Osteocyte (in vitro differentiated cells): ENCODE data around the gene CHRNB1. TPM values are rescaled to one million over a fixed set of nuclear protein-coding genes. Genes with fewer than 3 reads are reported as not detected.

ENCODE experiments used
- DNase-seq: peaks from one replicate; pipeline ENCODE4 v3.0.0; 2021; ENCODE audit warnings: mixed read lengths; ENCODE audit not compliant: unreplicated experiment; ENCODE audit errors: extremely low spot score
- H3K27ac Mint-ChIP-seq: one replicate; pipeline ENCODE4 v1.8.0; 2021; ENCODE audit warnings: mild to moderate bottlenecking, mixed read lengths; ENCODE audit not compliant: unreplicated experiment
- H3K27me3 Mint-ChIP-seq: one replicate; pipeline ENCODE4 v1.8.0; 2021; ENCODE audit warnings: mixed read lengths; ENCODE audit not compliant: unreplicated experiment
- H3K36me3 Mint-ChIP-seq: one replicate; pipeline ENCODE4 v1.8.0; 2021; ENCODE audit warnings: mixed read lengths; ENCODE audit not compliant: unreplicated experiment
- H3K4me1 Mint-ChIP-seq: one replicate; pipeline ENCODE4 v1.8.0; 2021; ENCODE audit warnings: mixed read lengths; ENCODE audit not compliant: unreplicated experiment
- H3K4me3 Mint-ChIP-seq: one replicate; pipeline ENCODE4 v1.8.0; 2021; ENCODE audit warnings: mild to moderate bottlenecking, moderate library complexity, mixed read lengths; ENCODE audit not compliant: unreplicated experiment
- H3K9me3 Mint-ChIP-seq: one replicate; pipeline ENCODE4 v1.8.0; 2021; ENCODE audit warnings: mixed read lengths; ENCODE audit not compliant: unreplicated experiment
- CTCF ChIP-seq: fragments of 200-600 bp; sonication (generic); IDR thresholded peaks from 2 replicates; pipeline ENCODE4 v1.5.0; 2021; ENCODE audit warnings: antibody characterized with exemption, mild to moderate bottlenecking, moderate library complexity
- total RNA-seq: library from RNA; stranded (reverse); gene quantifications from 2 replicates; pipeline ENCODE4 v1.2.1, GENCODE V29; 2021

CHRNB1 gene
- total RNA-seq, 1 donor from 2014 or later, result 9.3 TPM

DNA sequence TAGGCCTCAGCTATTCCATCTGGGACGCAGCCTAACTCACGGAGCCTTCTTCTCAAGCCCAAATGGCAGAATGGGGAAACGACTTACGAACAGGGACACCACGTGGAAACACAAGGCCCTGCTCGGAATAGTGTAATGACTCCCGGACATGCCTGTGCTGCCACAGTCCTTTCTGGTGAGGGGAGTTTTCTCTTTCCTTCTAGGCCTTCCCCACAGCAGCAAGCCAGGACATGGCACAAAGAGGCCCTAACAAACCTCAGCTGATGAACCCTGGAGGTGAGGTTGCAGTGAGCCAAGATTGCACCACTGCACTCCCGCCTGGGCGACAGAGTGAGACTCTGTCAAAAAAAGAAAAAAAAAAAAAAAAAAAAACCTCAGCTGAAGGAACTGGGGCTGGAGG, 19.2 kb downstream of the CHRNB1 start:
- Mint-ChIP-seq H3K27me3 (no peaks in the 10 kb centered on the region), H3K36me3 (peaks cover 16% of the 10 kb centered on the region), H3K9me3 (no peaks in the 10 kb centered on the region), H3K27ac (no peak overlapping the region), H3K4me1 (no peaks in the 10 kb centered on the region), H3K4me3 (no peak overlapping the region)
- no peak for TF ChIP-seq CTCF
- DNase-seq, result no peak

DNA sequence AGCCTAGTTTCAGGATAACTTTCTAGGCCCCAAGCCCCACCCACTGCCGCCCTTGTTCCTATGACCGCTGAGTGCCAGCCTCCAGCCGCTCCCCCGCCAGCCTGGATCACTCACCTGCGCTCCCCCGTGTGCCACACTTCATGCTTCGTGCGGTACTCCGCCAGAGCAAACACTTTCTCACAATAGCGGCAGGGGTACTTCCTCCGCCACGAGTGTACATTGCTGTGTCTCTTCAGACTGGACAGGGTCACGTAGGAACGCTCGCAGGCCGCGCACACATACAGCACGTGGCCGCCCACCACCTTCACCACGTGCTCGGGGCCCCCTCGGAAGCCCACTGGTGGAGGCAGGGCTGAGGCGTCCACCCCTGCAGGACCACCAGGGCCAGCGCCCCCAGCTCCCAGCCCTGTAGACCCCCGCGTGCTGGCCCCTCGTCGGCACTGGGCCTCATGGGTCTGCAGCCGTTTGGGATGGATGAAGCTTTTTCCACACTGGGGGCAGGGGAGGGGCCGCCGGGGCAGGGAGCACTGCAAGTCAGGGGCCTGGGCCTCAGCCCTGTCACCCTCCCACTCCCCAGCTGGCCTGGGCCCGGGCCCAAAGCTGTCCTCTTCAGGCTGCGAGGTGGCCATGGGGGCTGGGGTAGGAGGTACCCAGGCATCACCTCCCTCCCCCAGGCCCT, 20.9 kb downstream of the CHRNB1 start:
- H3K9me3 Mint-ChIP-seq, result no peaks in the 10 kb centered on the region
- no peaks in the 10 kb centered on the region for H3K27me3 Mint-ChIP-seq
- no peaks in the 10 kb centered on the region for H3K4me1 Mint-ChIP-seq
- H3K36me3 Mint-ChIP-seq, result peaks cover 16% of the 10 kb centered on the region
- TF ChIP-seq CTCF, result no peak
- no peak overlapping the region for H3K4me3 Mint-ChIP-seq
- H3K27ac Mint-ChIP-seq, result no peak overlapping the region
- DNase-seq, result no peak

- Mint-ChIP-seq H3K27me3 (no peaks in the 10 kb centered on the region), H3K4me3 (no peak overlapping the region), H3K36me3 (peaks cover 13% of the 10 kb centered on the region), H3K27ac (no peak overlapping the region), H3K4me1 (no peaks in the 10 kb centered on the region), H3K9me3 (no peaks in the 10 kb centered on the region)
- TF ChIP-seq CTCF, result no peak
- no peak for DNase-seq
These were observed 21.4 kb downstream of the CHRNB1 start for GRCh38 chr17:7466318-7466638.

- Mint-ChIP-seq H3K36me3 (peaks cover 12% of the 10 kb centered on the region), H3K4me1 (no peaks in the 10 kb centered on the region), H3K27me3 (no peaks in the 10 kb centered on the region), H3K27ac (peak overlapping the region; percentile 70), H3K4me3 (no peak overlapping the region), H3K9me3 (no peaks in the 10 kb centered on the region)
- no peak for TF ChIP-seq CTCF
- DNase-seq, result no peak
These were observed 21.9 kb downstream of the CHRNB1 start for GRCh38 chr17:7466639-7467341.

DNA sequence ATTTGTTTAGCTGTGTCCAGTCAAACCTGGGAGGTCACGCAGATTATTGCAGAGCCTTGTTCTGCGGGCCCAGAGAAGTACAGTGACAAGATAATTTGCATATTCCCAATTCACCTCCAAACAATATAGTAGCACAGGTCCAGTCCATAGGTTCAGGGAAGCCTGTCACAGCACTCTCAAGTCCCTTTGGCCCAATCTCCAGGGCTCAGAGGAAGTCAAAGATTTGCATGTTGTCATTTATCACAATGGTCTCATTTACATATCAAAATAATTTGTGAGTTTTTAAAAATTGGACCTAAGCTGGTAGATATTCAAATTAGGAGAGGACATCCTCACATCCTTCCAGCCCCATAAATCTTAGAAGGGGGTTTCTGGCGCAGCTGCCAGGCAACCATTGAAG, 22.6 kb downstream of the CHRNB1 start:
- no peak for TF ChIP-seq CTCF
- peak overlapping the region; percentile 70 for H3K27ac Mint-ChIP-seq
- H3K4me3 Mint-ChIP-seq, result no peak overlapping the region
- peaks cover 2% of the 10 kb centered on the region for H3K4me1 Mint-ChIP-seq
- DNase-seq, result no peak
- peaks cover 12% of the 10 kb centered on the region for H3K36me3 Mint-ChIP-seq
- no peaks in the 10 kb centered on the region for H3K27me3 Mint-ChIP-seq
- H3K9me3 Mint-ChIP-seq, result no peaks in the 10 kb centered on the region
